D721Med (cell line): ENCODE measurements around the gene USP49.
A peak's percentile ranks its signal among the peaks of the same experiment; 100 is the strongest.

ENCODE experiments used
- DNase-seq: peaks from one replicate; pipeline ENCODE4 v3.0.0; 2011; ENCODE audit warnings: low spot score; ENCODE audit not compliant: insufficient read length
- FAIRE-seq: peaks from 2 replicates; lab custom pipeline; 2011; peaks lifted over from hg19 to GRCh38; lab: Jason Lieb, UNC
- TF ChIP-seq, protein P1 (sequence below): IDR thresholded peaks from 2 replicates; pipeline ENCODE4 v1.5.1; 2012; ENCODE audit warnings: mild to moderate bottlenecking, control low read depth; ENCODE audit not compliant: insufficient read depth; ENCODE audit errors: missing control alignments

USP49 gene

DNA sequence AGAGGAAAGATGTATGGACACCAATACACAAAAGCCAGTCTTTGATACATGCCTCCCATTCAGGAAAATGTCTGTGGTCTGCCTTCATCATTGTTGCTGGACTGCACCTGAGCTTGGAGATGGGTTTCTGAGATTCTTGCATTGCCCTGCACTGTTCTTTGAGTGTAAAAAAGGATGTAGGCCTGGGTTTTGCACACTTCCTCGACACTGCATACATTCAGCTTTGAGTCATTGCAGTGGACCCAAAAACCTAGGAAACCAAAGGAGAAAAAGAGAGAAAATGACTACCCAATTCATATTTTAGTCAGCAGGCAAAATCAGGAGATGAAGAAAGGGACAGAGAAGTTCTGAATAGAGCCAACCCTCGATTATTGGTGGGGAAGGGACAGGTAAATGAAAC, 98.7 kb downstream of the USP49 start:
- DNase-seq, result no peak
- FAIRE-seq, result no peak
- TF ChIP-seq, protein P1, sequence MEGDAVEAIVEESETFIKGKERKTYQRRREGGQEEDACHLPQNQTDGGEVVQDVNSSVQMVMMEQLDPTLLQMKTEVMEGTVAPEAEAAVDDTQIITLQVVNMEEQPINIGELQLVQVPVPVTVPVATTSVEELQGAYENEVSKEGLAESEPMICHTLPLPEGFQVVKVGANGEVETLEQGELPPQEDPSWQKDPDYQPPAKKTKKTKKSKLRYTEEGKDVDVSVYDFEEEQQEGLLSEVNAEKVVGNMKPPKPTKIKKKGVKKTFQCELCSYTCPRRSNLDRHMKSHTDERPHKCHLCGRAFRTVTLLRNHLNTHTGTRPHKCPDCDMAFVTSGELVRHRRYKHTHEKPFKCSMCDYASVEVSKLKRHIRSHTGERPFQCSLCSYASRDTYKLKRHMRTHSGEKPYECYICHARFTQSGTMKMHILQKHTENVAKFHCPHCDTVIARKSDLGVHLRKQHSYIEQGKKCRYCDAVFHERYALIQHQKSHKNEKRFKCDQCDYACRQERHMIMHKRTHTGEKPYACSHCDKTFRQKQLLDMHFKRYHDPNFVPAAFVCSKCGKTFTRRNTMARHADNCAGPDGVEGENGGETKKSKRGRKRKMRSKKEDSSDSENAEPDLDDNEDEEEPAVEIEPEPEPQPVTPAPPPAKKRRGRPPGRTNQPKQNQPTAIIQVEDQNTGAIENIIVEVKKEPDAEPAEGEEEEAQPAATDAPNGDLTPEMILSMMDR, result no peak

DNA sequence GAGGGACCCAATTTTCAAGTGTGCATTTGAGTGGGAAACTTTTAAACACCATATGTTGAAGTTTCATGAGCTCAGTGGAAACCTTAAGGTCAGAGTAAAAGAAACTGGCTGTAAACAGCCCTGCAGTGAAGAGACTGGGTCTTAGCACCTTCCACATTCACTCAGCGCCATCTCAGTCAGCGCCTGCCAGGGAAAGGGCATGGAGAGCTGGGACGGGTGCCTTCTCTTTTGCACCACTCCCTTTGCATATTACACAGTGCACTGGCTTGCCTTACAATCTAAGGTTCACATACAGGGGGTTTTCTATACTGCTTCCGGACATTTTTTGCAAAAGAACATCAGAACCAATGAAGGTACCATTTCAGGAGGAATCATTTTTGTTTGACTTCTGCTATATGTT, 103.2 kb downstream of the USP49 start:
- DNase-seq, result no peak
- no peak for FAIRE-seq
- TF ChIP-seq, protein P1, result no peak

DNA sequence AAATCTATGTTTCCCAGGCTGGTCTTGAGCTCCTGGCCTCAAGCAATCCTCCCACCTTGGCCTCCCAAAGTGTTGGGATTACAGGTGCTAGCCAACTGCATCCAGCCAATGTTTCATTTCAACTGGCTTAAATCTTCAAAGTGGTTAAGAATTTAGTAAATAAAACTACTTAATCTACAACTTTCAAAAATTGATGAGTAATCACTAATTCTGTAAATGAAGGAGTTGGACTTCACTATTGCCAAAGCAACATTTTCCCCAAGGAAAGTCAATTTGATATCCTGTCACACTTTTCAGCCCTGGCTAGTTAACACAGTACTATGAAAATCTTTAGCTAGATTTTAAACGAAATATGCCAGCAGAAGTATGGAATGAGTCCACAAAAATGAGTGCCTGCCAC, 103.9 kb downstream of the USP49 start:
- no peak for DNase-seq
- FAIRE-seq, result no peak
- TF ChIP-seq, protein P1, result no peak

DNA sequence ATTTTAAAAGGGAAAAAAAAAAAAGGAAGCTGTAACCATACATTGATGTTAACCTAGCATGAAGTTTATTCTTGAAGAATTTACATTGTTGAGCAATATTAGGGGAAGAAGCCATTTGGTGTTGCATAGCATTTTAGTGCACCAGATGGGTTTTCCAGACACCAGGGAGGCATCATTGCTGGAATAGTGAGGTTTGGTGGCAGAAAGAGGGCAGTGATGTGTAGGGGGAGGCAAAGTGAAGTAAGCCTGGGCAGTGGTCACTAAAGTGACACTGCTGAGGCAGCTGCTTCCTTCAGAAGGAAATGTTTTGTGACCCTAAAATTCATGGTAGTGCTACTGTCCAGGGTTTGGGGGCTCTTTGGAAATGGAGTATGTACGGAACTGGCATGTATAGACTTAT, 105.1 kb downstream of the USP49 start:
- no peak for DNase-seq
- TF ChIP-seq, protein P1, result no peak
- FAIRE-seq, result no peak

DNA sequence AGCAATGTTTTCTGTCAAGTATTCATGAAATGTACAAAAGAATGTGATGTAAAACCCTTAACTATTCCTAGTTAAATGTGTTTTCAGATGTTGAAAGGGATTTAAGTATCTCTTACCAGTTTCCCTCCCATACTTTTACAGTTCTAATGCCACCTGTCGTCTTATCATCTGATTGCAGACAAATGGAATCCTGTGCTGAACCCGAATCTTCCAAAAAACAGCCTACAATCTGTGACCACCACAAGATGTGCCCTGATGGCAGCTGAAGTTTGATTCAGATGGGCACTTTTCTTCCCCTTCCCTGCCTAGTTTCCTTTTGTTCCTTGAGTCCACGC, 105.8 kb downstream of the USP49 start:
- FAIRE-seq, result no peak
- TF ChIP-seq, protein P1, result no peak
- DNase-seq, result no peak

DNA sequence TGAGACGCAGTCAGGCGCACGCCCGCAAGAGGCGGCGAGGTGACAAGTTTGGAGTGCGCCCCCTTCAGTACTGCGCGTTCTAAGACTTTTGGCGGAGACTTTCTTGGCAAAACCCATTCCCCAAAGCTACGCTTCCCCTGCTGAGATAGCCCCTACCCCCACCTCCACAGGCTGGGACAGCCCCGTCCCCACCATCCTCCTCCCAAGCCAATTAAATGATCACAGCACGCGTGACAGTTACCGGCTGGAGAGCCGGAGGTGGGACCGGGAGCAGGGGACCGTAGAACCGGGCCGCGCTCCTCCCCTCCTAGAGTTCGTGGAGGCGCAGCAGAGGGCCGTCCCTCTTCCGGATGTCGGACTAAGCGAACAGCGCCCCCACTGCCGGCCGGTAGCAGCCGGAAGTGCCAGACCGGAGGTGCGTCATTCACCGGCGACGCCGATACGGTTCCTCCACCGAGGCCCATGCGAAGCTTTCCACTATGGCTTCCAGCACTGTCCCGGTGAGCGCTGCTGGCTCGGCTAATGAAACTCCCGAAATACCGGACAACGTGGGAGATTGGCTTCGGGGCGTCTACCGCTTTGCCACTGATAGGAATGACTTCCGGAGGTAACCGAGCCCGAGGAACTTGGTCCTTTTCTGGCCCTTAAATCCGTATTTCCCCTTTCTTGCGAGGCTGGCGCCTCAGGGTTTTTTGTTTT, 107.8 kb downstream of the USP49 start, which contains the start of gene TOMM6:
Gene TOMM6 (plus strand): TSS at position 476 of the 699 bp plus-strand sequence. CDS start 4 bp downstream, at position 480.
- TF ChIP-seq, protein P1, result peak; percentile 70
- DNase-seq (no peak), FAIRE-seq (no peak)

DNA sequence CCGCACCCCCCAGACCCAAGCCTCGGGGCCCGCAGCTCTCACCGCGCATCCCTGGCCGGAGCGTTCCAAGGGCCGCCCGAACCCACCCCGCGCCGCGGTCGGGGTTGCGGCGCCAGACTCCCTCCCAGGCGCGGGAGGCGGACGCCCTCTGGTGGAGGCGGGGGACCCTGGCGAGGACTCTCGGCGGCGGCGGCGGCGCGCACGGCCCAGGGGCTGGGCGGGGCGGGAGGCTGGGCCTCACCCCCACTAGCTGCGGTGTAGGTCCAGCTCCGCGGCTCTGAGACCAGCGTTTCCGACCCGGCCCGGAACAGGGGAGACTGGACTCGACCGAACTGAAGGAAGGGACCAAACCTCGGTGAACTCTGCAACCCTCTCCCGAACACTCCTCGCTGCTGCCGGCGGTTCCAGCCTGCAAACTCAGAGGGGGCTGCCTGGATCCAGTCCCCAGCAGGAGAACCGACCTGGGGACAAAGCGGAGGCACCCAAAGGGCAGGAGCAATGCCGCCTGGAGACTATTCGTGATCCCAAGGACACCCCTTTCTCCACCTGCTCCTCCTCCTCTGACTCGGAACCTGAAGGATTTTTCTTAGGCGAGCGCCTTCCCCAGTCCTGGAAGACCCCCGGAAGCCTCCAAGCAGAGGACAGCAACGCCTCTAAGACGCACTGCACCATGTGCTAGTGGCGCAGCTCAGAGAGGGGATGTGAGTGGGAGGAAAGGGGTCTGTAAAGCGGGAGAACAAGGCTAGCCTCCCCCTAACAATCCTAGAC, 108.5 kb downstream of the USP49 start:
- FAIRE-seq, result no peak
- peak; percentile 84 for DNase-seq
- TF ChIP-seq, protein P1, result peak; percentile 67
